Measurements from ENCODE around the gene ZDHHC7. TPM values are rescaled to one million over a fixed set of nuclear protein-coding genes. Genes with fewer than 3 reads are reported as not detected.
A peak's percentile ranks its signal among the peaks of the same experiment; 100 is the strongest.

ZDHHC7 gene
- total and polyA plus RNA-seq, 2 of the 8 experiments (the other 6 are each of a cell fraction or from before 2014, with no cell fraction given), result 40.5 to 56.3 TPM

DNA sequence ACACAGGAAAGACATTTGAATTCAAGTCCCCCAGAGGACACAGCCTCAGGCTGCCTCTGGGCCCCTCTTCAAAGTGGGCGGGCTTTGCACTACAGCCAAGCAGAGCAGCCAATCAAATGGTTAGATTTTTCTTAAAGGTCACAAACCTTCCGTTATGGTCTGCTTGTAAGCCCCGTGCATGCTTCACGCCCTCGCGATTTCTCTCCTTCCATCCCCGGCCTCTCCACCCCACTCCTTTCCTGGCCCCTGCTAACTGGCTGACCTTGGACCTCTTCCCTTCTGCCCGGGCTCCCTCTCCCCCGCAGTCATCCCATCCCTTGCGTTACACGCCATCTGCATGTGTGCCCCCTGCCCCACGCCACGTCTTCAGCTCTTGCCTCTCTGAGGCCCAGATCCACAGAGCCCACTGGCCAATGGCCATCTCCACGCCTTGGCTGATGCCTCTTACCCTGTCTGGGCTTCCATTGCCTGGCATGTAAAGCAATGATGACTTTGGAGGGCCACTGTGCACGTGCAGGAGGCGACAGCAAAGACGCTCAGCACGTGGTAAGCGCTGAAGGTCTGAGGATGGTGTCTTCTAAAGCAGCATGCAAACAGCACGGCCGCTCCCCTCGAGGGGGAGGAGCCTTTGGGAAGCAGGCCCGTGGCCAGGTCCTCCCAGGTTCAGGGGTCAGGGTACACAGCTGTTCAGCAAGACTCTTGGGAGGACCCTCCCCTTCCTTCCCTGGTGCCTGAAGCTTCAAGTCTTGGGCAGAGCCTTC is 86.8 kb downstream of the ZDHHC7 start:
- no peaks in the 10 kb centered on the region for H3K27me3 ChIP-seq (replicated peaks in 1 of 4; ENCODE audit: control insufficient read depth in 3 of 4, extremely low read depth in 1 of 4, insufficient read depth in 3 of 4, low read length in 3 of 4)
- H3K27ac ChIP-seq (ENCODE audit: low read depth, low read length), result no peak overlapping the region
- H2BK5ac ChIP-seq (ENCODE audit: low read depth, low read length), result no peak overlapping the region
- H3K79me1 ChIP-seq (ENCODE audit: low read depth, low read length), result no peaks in the 10 kb centered on the region
- H2BK20ac ChIP-seq (ENCODE audit: low read length), result 0 out of 2 replicates have a peak overlapping the region, but pooled peaks have one; percentile 7
- ChIA-PET POLR2A (ENCODE audit: partially characterized antibody) (interaction anchor here (1.5 kb wide), 1 partner anchor 44 kb away, joined by 5 read pairs; no protein-coding TSS in a partner anchor), CTCF (ENCODE audit: partially characterized antibody) (interaction anchor here (0.6 to 6.3 kb wide), 36 partner anchors 9 to 373 kb away, joined by 3 to 170 read pairs (median 8); no protein-coding TSS in a partner anchor)
- H2BK120ac ChIP-seq (replicated peaks; ENCODE audit: low read depth, low read length), result no peak overlapping the region
- peak overlapping the region; percentile 39 for H4K91ac ChIP-seq (replicated peaks; ENCODE audit: insufficient read length, low read length)
- H3K9me3 ChIP-seq (ENCODE audit: insufficient read depth in 2 of 2, low read depth in 1 of 2, low read length in 1 of 2), result no peaks in the 10 kb centered on the region
- no peak overlapping the region; the same call in 1 of the 2 replicates for H2BK12ac ChIP-seq (ENCODE audit: low read depth, low read length)
- H4K20me1 ChIP-seq (replicated peaks in 1 of 2; ENCODE audit: control insufficient read depth in 1 of 2, insufficient read depth in 2 of 2, low read length in 2 of 2), result no peaks in the 10 kb centered on the region
- H2AFZ ChIP-seq (ENCODE audit: low read length), result peak overlapping the region; percentile 43; the same call in 1 of the 2 replicates
- no peak overlapping the region; the same call in 1 of the 2 replicates for H4K8ac ChIP-seq (ENCODE audit: extremely low read depth, insufficient read depth, low read length)
- no peak overlapping the region for H3K14ac ChIP-seq (ENCODE audit: insufficient read length)
- FAIRE-seq (no peak), DNase-seq (ENCODE audit: low read depth in 1 of 2, low spot score in 2 of 2) (no peak)
- 87% methylated on average over 22 of the region's 23 CpGs; no CpG with 5 or more reads in 1 of the 2 experiments for WGBS, 2 experiments (ENCODE audit: extremely low coverage in 1 of 2, insufficient coverage in 1 of 2, insufficient read length in 1 of 2, insufficient replicate concordance in 2 of 2, low coverage in 1 of 2, low lambda C conversion rate in 2 of 2, missing lambda C conversion rate in 1 of 2)
- H3K36me3 ChIP-seq (ENCODE audit: control insufficient read depth in 2 of 4, insufficient read depth in 4 of 4, low read length in 3 of 4), result no peaks in the 10 kb centered on the region
- H3K56ac ChIP-seq (replicated peaks; ENCODE audit: insufficient read length, low read depth, low read length), result no peak overlapping the region
- no peak overlapping the region for H3K4ac ChIP-seq (replicated peaks; ENCODE audit: insufficient read length, low read depth, low read length)
- no peak overlapping the region for H3K9ac ChIP-seq (replicated peaks in 1 of 4; ENCODE audit: extremely low read depth in 1 of 4, low read depth in 3 of 4, low read length in 3 of 4)
- H3K79me2 ChIP-seq (ENCODE audit: control insufficient read depth in 1 of 2, insufficient read depth in 2 of 2, low read length in 2 of 2), result no peaks in the 10 kb centered on the region
- H3K4me2 ChIP-seq (ENCODE audit: insufficient read depth in 1 of 2, low read depth in 2 of 2, low read length in 2 of 2), result no peak overlapping the region
- no peak overlapping the region for H3K4me3 ChIP-seq (ENCODE audit: extremely low read depth in 1 of 4, insufficient read depth in 2 of 4, low read depth in 3 of 4, low read length in 4 of 4)
- no peak overlapping the region for H2AK5ac ChIP-seq (ENCODE audit: low read depth, low read length)
- no peaks in the 10 kb centered on the region for H3K23me2 ChIP-seq (ENCODE audit: low read depth, low read length)
- no peak overlapping the region for H3K18ac ChIP-seq (ENCODE audit: extremely low read depth, low read length)
- no peak overlapping the region for H4K5ac ChIP-seq (ENCODE audit: insufficient read length, low read depth, low read length)
- no peak overlapping the region for H3K23ac ChIP-seq (ENCODE audit: insufficient read length)
- peaks cover 0 to 2% (median 0%) of the 10 kb centered on the region in 4 experiments; a peak in 2 of 7 replicates for H3K4me1 ChIP-seq (replicated peaks in 1 of 4; ENCODE audit: control insufficient read depth in 3 of 4, insufficient read depth in 4 of 4, low read length in 3 of 4)
- no peak overlapping the region for H2BK15ac ChIP-seq (ENCODE audit: low read length)
- no peak for TF ChIP-seq YY1 (IDR thresholded peaks at IDR 0.05; ENCODE audit: low read depth, low read length)
- no peak for TF ChIP-seq CBX5 (IDR thresholded peaks at IDR 0.05; ENCODE audit: low read depth, low read length)
- no peak for TF ChIP-seq ZNF274 (IDR thresholded peaks at IDR 0.05; ENCODE audit: borderline replicate concordance, extremely low read depth, low read length)
- TF ChIP-seq, protein P1, sequence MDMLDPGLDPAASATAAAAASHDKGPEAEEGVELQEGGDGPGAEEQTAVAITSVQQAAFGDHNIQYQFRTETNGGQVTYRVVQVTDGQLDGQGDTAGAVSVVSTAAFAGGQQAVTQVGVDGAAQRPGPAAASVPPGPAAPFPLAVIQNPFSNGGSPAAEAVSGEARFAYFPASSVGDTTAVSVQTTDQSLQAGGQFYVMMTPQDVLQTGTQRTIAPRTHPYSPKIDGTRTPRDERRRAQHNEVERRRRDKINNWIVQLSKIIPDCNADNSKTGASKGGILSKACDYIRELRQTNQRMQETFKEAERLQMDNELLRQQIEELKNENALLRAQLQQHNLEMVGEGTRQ (IDR thresholded peaks at IDR 0.05; ENCODE audit: low read length), result no peak
- no peak for TF ChIP-seq KDM5A (IDR thresholded peaks at IDR 0.05; ENCODE audit: low read length)
- TF ChIP-seq SUZ12 (IDR thresholded peaks at IDR 0.05; ENCODE audit: low read length), result no peak
- no peak for TF ChIP-seq RBBP5 (IDR thresholded peaks at IDR 0.05; ENCODE audit: borderline replicate concordance, low read depth, low read length)
- no peak for TF ChIP-seq BRCA1 (IDR thresholded peaks at IDR 0.05; ENCODE audit: low read depth, low read length)
- TF ChIP-seq CREB1 (IDR thresholded peaks at IDR 0.05), result no peak
- no peak for TF ChIP-seq CEBPB (IDR thresholded peaks at IDR 0.05; ENCODE audit: low read depth, low read length)
- TF ChIP-seq HDAC2 (IDR thresholded peaks at IDR 0.05; ENCODE audit: borderline replicate concordance in 1 of 2, low read depth in 2 of 2, low read length in 2 of 2), result no peak

All from H1 (cell line).